ENCODE data around the gene LZTR1. TPM values are rescaled to one million over a fixed set of nuclear protein-coding genes. Genes with fewer than 3 reads are reported as not detected.
A peak's percentile ranks its signal among the peaks of the same experiment; 100 is the strongest.

Gene LZTR1
- total RNA-seq, 4 donors from 2014 or later, result 45.4 to 63.0 (median 53.4) TPM

DNA sequence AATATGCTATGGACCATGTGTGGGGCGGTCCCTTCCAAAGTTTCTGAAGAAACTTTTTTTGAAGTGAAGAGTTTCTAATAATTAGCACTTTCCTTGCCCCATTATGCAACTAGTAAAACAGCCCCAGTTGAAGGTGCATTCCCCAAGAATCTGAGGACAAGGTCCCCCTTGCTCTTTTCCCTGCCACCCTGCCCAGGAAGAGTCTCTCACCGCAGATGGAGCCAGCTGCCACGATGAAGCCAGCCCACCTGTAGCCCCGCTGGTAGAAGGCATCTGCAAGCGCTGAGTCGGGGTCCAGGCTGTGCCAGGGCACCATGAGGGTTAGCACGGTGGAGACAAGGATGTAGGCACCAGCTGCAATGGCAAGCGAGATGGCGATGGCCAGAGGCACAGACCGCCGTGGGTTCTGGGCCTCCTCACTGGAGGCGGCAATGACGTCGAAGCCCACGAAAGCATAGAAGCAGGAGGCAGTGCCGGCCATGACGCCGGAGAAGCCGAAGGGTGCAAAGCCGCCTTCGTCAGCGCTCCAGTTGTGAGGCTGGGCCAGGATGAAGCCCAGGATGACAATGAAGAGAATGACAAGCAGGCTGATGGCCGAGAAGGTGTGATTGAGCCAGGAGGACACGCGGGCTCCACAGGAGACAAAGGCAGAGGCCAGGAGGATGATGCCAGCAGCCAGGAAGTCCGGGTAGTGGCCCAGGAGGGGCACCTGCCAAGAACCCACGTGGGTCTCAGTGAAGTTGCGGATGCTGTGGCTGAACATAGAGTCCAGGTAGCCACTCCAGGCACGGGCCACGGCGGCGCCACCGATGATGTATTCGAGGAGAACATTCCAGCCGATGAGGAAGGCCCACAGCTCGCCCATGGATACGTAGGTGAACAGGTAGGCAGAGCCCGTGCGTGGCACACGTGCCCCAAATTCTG is 48.8 kb downstream of the LZTR1 start:
- H3K9me3 ChIP-seq, result no peaks in the 10 kb centered on the region
- no peak overlapping the region for H3K27ac ChIP-seq
- peaks cover 0 to 22% (median 5%) of the 10 kb centered on the region in 3 donors for H3K4me1 ChIP-seq
- 88 to 91% methylated on average over 7 to 24 of the region's 40 CpGs for WGBS, 2 donors (ENCODE audit: low coverage in 1 of 2)
- H3K4me3 ChIP-seq, result no peak overlapping the region
- H3K27me3 ChIP-seq, result peaks cover 60% of the 10 kb centered on the region
- TF ChIP-seq, protein P1, sequence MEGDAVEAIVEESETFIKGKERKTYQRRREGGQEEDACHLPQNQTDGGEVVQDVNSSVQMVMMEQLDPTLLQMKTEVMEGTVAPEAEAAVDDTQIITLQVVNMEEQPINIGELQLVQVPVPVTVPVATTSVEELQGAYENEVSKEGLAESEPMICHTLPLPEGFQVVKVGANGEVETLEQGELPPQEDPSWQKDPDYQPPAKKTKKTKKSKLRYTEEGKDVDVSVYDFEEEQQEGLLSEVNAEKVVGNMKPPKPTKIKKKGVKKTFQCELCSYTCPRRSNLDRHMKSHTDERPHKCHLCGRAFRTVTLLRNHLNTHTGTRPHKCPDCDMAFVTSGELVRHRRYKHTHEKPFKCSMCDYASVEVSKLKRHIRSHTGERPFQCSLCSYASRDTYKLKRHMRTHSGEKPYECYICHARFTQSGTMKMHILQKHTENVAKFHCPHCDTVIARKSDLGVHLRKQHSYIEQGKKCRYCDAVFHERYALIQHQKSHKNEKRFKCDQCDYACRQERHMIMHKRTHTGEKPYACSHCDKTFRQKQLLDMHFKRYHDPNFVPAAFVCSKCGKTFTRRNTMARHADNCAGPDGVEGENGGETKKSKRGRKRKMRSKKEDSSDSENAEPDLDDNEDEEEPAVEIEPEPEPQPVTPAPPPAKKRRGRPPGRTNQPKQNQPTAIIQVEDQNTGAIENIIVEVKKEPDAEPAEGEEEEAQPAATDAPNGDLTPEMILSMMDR (IDR thresholded peaks at IDR 0.05), result no peak
- no peak for TF ChIP-seq POLR2A (IDR thresholded peaks at IDR 0.05)
- TF ChIP-seq EP300 (IDR thresholded peaks at IDR 0.05), result no peak
- TF ChIP-seq POLR2AphosphoS5 (IDR thresholded peaks at IDR 0.05), result no peak
- no peaks in the 10 kb centered on the region for H3K36me3 ChIP-seq
- ATAC-seq, result no peak

DNA sequence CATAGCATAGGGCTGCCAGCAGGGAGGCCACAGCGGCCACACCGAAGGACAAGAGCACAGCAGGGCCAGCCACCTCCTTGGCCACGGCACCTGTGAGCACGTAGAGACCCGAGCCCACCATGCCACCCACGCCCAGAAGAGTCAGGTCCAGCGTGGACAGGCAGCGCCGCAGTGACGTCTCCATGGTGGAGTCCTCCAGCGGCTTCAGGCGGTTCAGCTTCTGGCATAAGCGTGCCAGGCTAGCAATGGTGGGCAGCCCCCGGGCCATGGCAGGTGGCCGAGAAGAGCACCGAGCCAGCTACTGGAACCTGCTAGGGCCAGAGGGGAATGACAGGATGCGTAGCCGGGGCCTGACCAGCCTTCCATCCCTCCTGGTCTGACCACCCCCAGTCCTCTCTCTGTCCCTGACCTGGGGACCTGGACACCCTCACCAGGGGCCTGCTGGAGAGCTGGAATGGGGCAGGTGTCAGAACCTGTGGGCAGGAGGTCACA is 49.5 kb downstream of the LZTR1 start:
- H3K27ac ChIP-seq, result no peak overlapping the region
- H3K9me3 ChIP-seq, result no peaks in the 10 kb centered on the region
- H3K27me3 ChIP-seq, result peaks cover 60% of the 10 kb centered on the region
- WGBS, 2 donors (ENCODE audit: low coverage in 1 of 2), result 100% methylated on average over 2 of the region's 18 CpGs; no CpG with 5 or more reads in 1 of the 2 donors
- H3K4me1 ChIP-seq, result peaks cover 0 to 22% (median 5%) of the 10 kb centered on the region in 3 donors
- TF ChIP-seq POLR2AphosphoS5 (IDR thresholded peaks at IDR 0.05), result no peak
- TF ChIP-seq, protein P1 (IDR thresholded peaks at IDR 0.05), result no peak
- TF ChIP-seq EP300 (IDR thresholded peaks at IDR 0.05), result no peak
- no peak for TF ChIP-seq POLR2A (IDR thresholded peaks at IDR 0.05)
- H3K36me3 ChIP-seq, result no peaks in the 10 kb centered on the region
- ATAC-seq, result no peak
- peak overlapping the region in 1 of 2 donors; percentile 43 for H3K4me3 ChIP-seq

DNA sequence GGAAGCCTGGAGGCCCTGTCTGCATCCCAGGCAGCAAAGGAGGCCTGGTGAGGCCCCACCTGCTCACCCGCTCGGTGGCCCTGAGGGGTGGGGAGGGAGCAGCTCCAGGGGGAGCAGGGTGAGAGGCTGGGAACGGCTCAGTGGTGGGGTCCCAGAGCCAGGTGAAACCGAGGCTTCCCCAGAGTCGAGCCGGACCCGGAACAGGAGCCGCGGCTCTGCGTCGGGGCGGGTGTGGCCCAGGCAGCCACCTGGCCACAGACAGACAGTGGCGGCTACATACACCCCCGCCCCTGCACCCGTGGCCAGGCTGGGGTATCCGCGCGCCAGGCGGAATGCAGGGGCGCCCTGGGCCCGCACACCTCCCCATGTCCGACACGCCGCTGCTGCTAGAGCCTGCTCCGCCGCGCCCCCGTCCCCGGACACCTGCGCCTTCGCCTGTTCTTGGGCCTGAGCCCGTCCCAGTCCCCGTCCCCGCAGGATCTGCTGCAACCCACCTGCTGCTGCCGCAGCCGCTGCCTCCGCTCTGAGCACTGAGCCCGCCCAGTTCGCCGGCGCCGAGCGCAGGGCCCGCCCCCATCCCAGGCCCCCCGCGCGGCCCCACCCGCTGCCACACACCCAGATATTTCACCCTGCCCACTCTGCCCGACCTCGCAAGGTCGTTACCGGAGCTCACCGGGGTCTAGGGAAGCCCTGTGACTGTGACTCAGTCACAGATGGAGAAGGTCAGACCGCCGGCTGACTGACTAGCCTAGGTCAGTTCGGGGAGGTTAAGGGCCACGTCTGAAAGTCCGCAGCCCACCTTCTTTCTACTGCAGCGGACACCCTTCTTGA is 50.2 kb downstream of the LZTR1 start, which contains the start of gene SLC7A4:
Gene SLC7A4 (minus strand): TSS at position 525 of the 831 bp plus-strand sequence. CDS start 749 bp downstream, outside the sequence.
- peaks cover 0 to 18% (median 5%) of the 10 kb centered on the region in 3 donors for H3K4me1 ChIP-seq
- no peaks in the 10 kb centered on the region for H3K36me3 ChIP-seq
- peaks cover 60% of the 10 kb centered on the region for H3K27me3 ChIP-seq
- H3K9me3 ChIP-seq, result no peaks in the 10 kb centered on the region
- no peak within 1 kb of the TSS for H3K27ac ChIP-seq
- whole genome bisulfite sequencing, 2 donors (ENCODE audit: low coverage in 1 of 2), result 0% methylated on average over 1 of the region's 59 CpGs; no CpG with 5 or more reads in 1 of the 2 donors
- peak within 1 kb of the TSS in 1 of 2 donors; percentile 43 for H3K4me3 ChIP-seq
- ATAC-seq, result peak; percentile 34
- TF ChIP-seq POLR2A (IDR thresholded peaks at IDR 0.05), result no peak
- no peak for TF ChIP-seq EP300 (IDR thresholded peaks at IDR 0.05)
- TF ChIP-seq, protein P1 (IDR thresholded peaks at IDR 0.05), result no peak
- no peak for TF ChIP-seq POLR2AphosphoS5 (IDR thresholded peaks at IDR 0.05)

DNA sequence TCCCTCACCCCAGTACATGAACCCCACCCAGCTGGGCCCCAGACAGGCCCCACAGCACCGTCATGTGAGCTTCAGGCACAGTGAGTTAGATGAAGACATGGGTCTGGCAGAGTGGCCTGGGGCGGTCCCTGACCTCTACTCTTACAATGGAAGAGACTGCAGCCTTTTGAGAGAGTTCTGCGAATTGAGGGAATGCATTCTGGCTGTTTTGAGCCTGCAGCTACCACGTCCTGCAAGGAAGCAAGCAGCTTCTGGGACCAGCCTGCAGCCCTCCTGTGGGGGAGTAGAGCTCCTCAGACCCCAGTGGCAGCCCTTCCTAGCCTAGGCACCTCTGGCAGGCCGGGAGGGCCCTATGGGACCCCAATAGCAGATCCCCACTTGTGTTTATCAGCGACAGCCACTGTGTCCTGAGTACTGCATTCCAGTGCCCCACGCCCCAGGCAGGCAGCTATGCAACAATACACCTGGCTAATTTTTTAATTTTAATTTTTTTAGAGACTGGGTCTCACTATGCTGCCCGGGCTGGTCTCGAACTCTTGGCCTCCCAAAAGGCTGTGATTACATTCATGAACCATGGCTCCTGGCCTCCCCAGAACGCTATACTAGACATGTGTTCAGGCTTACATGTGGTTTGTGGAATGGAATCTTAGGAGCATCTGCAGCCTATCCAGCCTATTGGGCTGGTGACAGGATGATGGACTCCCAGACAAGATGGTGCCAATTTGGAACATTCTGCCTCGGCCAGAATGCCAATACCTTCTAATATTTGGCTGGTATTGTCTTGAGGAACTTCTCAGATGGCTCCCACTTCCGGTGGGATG is 51.0 kb downstream of the LZTR1 start:
- H3K9me3 ChIP-seq, result no peaks in the 10 kb centered on the region
- H3K4me1 ChIP-seq, result peaks cover 0 to 18% (median 5%) of the 10 kb centered on the region in 3 donors
- 92 to 97% methylated on average over 4 to 5 of the region's 12 CpGs for WGBS, 2 donors (ENCODE audit: low coverage in 1 of 2)
- no peaks in the 10 kb centered on the region for H3K36me3 ChIP-seq
- ATAC-seq, result no peak
- H3K27me3 ChIP-seq, result peaks cover 60% of the 10 kb centered on the region
- peak overlapping the region in 1 of 2 donors; percentile 43 for H3K4me3 ChIP-seq
- H3K27ac ChIP-seq, result no peak overlapping the region
- TF ChIP-seq POLR2A (IDR thresholded peaks at IDR 0.05), result no peak
- no peak for TF ChIP-seq EP300 (IDR thresholded peaks at IDR 0.05)
- no peak for TF ChIP-seq POLR2AphosphoS5 (IDR thresholded peaks at IDR 0.05)
- TF ChIP-seq, protein P1 (IDR thresholded peaks at IDR 0.05), result no peak
